ENCODE data around the gene CCND3.
"Not testable (repeated sequence)": the region's sequence is repeated elsewhere in the genome, so short reads cannot be mapped to it uniquely, and the experiment has no call there.

Gene CCND3

GRCh38 chr6:41955412-41955811 lies 13.8 kb upstream of the CCND3 start:
- DNase-seq (ENCODE audit: extremely low spot score, insufficient read length, low read depth) (no peak), FAIRE-seq (no peak)

GRCh38 chr6:41954668-41955067 lies 13.1 kb upstream of the CCND3 start:
- DNase-seq (ENCODE audit: extremely low spot score, insufficient read length, low read depth) (no peak), FAIRE-seq (no peak)

DNA sequence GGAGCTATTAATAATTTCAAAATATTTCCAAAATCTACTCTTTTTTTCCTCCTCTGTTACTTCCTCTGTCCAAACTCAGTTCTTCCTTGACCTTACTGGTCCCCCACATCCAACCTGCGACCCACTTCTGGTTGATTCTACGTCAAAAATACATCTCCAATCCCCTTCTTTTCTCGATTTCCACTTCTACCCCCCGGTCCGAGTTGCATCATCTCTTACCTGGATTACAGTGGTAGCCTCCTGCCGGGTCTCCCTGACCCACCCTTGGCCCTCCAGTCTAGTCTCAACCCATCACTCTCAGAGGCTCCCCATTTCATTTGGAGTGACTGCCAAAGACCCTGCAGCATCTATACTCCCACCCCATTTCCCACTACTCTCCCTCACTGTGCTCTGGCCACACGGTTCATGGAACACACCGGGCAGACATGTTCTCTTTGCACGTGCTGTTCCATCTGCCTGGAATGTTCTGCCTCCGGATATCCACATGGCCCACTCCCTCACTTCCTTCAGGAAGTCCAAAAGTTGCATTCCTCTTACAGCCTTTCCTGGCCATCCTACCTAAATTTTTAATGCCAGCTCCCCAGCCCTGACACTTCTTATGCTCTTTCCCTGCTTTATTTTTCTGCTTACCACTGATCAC lies 6.1 kb upstream of the CCND3 start:
- no peak for FAIRE-seq
- no peak for DNase-seq (ENCODE audit: extremely low spot score, insufficient read length, low read depth)

- FAIRE-seq (no peak), DNase-seq (ENCODE audit: extremely low spot score, insufficient read length, low read depth) (no peak)
Observed at GRCh38 chr6:41943456-41943855, 1.8 kb upstream of the CCND3 start.

- not testable (repeated sequence) for FAIRE-seq; DNase-seq (ENCODE audit: extremely low spot score, insufficient read length, low read depth)
Observed at GRCh38 chr6:41942882-41943281, 1.3 kb upstream of the CCND3 start.

- FAIRE-seq (no peak), DNase-seq (ENCODE audit: extremely low spot score, insufficient read length, low read depth) (no peak)
Observed at GRCh38 chr6:41942067-41942851, 651 bp upstream of the CCND3 start.

DNA sequence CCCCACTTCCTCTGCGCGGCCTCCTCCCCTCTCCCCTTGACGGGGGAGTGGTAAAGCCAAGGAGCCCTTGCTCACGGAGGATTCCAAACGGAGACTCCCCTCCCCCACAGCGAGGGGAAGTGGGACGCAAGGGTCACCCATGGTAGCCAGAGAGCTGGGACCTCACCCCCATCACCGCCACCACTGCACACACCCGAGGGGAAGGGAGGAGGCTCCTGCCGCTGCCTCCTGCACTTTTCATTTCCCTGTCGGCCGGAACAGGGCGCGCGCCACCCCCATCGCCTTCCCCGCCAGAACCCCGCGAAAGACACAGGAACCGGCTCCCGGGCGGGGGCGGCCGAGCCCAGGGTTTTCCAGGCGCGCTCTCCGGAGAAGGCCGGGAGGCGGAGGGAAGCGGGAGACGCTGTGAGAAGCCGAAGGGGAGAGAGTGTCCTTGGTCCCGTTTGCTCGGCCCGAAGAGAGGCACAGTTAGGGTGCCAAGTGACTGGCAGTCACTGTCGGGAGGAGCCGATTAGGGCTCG lies 789 bp downstream of the CCND3 start:
- FAIRE-seq = no peak
- DNase-seq (ENCODE audit: extremely low spot score, insufficient read length, low read depth) = no peak

GRCh38 chr6:41939848-41940758 lies 1.5 kb downstream of the CCND3 start:
- DNase-seq (ENCODE audit: extremely low spot score, insufficient read length, low read depth) (no peak), FAIRE-seq (peak; percentile 26)

- FAIRE-seq = no peak
- no peak for DNase-seq (ENCODE audit: extremely low spot score, insufficient read length, low read depth)
Observed at GRCh38 chr6:41939176-41939847, 2.3 kb downstream of the CCND3 start.

- FAIRE-seq (no peak), DNase-seq (ENCODE audit: extremely low spot score, insufficient read length, low read depth) (no peak)
Observed at GRCh38 chr6:41938590-41939175, 2.9 kb downstream of the CCND3 start.

GRCh38 chr6:41937861-41938574 lies 3.6 kb downstream of the CCND3 start:
- no peak for FAIRE-seq
- no peak for DNase-seq (ENCODE audit: extremely low spot score, insufficient read length, low read depth)

DNA sequence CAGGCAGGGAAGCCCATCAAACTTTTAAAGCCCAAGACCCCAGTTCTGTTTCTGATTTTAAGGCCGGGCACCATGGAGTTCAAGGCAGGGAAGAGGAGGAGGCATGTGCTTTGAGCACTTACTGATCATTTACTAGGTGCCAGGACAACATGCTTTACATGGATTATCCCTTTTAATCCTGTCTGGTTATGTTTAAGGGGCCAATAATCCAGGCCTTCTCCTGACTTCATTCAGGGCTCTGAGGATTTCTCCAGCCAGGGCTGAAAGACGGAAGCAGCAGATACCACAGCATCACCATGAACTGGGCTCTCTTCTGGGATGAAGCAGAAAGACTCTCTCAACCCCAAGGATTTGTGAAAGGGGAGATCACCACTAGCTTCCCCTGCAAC lies 4.1 kb downstream of the CCND3 start:
- FAIRE-seq = no peak
- DNase-seq (ENCODE audit: extremely low spot score, insufficient read length, low read depth) = no peak

- DNase-seq (ENCODE audit: extremely low spot score, insufficient read length, low read depth) = peak; percentile 49
- peak; percentile 90 for FAIRE-seq
Observed at GRCh38 chr6:41936073-41936837, 5.4 kb downstream of the CCND3 start.

GRCh38 chr6:41935685-41936072 lies 5.9 kb downstream of the CCND3 start:
- no peak for FAIRE-seq
- DNase-seq (ENCODE audit: extremely low spot score, insufficient read length, low read depth) = no peak

DNA sequence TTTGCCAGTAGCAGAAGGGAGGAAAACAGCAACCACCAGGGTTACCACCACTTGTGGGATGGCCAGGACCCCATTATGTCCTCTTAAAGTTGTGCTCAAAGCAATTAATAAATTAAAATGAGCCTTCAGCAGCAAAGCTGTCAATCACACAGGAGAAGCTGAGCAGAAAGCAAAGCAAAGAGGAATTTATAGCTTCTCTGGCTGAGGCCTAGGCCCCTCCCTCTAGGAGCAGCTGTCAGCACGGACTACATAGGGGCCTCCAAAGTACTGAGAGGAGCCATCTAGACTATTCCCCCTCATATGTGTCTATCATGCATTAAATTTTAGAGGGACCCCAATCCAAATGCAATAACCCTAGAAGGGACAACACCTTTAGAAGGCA lies 6.4 kb downstream of the CCND3 start:
- DNase-seq (ENCODE audit: extremely low spot score, insufficient read length, low read depth) (no peak), FAIRE-seq (no peak)

DNA sequence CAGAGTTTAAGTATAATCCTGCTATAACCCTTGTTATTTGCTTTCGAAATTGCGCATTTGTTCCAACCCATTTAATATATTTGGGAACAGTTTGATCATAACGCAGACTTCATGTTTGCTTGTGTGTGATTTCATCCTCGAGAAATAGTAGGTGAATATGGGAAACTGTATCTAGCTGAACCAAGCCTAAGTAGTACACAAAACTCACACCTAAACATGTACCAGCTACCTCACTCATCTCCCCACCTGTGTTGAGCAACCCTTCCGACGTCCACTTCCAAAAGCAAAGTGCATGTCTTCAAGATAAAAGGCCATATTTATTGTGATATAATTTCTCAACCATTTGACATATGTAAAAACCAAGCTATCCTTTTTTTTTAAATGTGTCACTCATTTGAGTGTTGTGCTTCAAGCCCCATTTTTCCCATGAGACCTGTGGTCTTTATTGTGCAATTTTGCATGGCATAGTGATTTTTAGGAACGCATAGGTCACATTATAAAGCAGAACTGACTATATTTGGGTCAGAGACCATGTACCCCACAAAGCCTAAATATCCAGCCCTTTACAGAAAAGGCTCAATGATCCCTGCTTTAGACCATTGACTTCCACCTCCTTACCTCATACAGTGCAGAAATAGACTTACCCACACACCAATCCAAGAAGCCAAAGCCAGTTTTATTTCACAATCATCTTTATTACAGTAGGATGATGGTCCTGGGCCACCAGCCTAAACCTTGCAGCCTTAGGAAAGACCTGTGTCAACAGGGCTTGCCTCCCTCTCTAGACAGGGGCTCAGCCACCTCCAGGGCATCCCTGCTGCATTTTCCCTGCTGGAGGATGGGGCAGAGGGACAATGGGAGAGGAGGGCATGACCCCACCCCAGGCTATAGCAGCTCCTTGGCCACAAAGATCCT lies 7.1 kb downstream of the CCND3 start:
- DNase-seq (ENCODE audit: extremely low spot score, insufficient read length, low read depth) (no peak), FAIRE-seq (no peak)

- FAIRE-seq (no peak), DNase-seq (ENCODE audit: extremely low spot score, insufficient read length, low read depth) (no peak)
Observed at GRCh38 chr6:41932378-41932777, 9.2 kb downstream of the CCND3 start.

All from GM18507 (cell line).